IPS-NIHi11 (cell line): ENCODE measurements around the gene HPCAL4.

Source experiments
- DNase-seq: peaks from one replicate; pipeline ENCODE4 v3.0.0; 2012; ENCODE audit warnings: mixed read lengths, low spot score

Gene HPCAL4

DNA sequence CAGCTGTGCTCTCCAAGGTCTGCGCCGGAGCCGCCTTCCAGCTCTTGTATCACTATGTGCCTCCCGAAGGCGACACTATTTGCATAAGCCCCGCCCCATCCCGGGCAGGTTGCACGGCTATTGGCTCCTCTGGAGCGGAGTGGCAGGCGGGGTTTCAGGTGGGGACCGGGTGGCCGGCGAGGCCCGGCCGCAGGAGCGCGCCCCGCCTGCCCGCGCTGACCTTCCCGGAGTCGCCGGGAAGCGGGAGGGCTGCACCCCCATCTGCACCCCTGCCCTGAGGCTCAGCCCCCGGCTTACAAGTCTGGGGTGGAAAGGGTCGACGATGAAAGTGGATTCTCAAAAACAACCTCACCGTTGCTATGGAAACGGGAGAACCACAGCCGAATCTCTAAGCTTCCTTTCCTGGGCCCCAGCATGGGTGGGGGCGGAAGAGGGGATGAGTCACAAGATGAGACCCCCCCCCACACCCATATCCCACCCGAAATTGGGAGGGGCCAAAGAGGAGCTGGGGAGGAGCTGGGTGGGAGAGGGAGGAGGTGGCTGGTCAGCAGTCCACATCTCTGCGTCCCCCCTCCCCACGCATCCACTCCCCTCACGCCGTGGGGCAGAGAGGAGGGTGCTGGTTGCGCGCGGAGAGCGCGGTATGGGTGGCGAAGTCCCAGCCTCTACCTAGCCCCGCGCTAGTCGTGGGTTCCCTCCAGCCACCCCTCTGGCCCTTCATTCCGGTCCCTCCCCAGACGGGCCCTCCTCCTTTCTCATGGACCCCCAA, at the start of gene HPCAL4:
Gene HPCAL4, minus strand, starts transcription at position 51 of the 769 bp plus-strand sequence. CDS start 6,830 bp downstream, outside the sequence.
- peak; percentile 96 for DNase-seq

DNA sequence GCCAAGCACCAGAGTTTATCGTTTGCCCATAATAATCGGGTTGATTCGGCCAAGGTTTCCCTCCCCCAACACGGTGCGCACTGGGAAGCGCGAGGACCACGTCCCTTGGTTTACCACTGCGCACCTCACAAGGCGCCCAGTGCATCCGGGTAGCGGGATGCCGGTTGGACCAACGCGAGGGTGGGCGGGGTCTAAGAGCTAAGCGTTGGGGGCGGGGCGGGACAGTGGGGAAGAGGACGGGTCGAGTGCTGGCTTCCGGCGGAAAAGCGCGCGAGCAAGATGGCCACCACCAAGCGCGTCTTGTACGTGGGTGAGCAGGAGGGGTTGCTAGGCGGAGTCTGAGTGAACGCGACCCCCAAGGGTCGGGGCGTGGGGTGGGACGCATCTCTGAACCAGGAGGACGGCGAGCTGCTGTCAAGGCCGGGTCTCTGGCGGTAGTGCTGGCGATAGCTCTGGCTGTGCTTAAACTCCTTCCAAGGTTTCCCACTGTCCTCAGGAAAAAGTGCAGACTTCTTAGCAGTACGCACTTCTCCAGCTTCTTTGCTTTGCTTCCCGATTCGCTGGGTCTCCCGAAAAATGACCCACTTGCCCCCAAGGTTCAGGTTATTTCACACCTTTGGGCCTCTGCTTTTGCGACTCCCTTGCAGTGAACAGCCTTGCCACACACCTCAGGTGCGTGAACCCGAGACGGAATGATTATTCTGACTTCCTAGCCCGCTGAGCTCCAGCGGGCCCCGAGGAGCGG, 47.6 kb upstream of the HPCAL4 start, which contains the start of gene PPIE:
Gene PPIE, plus strand, starts transcription at position 261 of the 745 bp plus-strand sequence. Its CDS starts 19 bp downstream, at position 280.
- peak; percentile 96 for DNase-seq

DNA sequence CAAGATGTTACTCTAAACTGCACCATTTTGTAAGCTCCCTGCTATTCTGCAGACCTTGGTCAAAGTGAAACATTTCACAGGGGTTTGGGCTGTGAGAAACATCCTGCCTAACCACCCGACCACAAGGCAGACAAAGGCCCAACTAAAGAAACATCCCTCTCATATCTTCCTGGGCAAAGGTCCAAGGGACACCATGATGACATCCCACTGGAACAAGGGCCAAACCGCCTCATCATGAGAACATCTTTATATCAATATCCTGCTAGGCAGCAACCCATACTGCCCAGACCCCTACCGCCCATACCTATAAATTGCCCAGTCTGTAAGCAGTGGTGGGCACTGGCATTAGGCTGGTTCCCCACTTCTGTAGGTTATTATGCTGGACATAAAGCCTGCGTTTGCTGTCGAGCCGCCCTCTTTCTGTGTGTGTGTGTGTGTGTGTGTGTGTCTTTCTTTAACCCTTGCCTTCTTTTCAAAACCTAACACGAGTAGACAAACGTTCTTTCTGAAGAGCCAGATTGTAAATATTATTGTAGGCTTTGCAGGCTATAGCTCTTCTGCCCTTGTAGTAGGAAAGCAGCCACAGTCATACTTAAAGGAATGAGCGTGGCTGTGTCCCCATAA, 46.4 kb upstream of the HPCAL4 start:
- DNase-seq, result no peak

DNA sequence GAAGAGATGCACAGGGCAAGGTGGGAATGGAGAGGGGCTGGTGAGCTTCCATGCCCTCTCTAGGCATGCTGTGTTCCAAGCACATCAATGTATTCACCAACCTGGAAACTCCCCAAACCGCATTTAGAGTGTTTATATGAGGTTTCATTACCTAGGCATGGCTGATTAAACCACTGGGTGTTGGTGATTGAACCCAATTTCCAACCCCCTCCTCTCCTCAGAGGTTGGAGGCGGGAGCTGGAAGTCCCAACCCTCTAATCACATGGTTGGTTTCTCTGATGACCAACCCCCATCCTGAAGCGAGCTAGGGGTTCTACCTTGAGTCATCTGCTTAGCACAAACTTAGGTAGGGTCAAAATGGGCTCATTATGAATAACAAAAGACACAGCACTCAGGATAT, 44.5 kb upstream of the HPCAL4 start:
- DNase-seq, result no peak

DNA sequence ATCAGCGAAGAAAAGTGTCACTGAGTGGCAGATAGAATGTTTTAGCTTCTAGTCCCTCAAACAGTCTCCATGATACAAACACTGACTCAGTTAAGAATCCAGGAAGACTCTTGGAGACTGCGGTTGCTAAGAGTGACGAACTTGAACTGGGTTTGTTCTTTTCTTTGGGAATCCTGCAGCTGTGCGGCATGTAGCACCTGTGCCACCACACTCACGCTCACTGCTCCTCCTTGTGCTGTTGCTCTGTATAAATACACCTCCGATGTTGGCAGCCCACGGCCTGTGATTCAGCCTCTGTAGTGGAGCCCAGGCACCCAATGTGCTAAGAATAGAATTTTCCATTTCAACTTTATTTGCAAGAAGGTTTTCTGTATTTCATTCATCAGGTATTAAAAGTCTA, 41.9 kb upstream of the HPCAL4 start:
- no peak for DNase-seq

DNA sequence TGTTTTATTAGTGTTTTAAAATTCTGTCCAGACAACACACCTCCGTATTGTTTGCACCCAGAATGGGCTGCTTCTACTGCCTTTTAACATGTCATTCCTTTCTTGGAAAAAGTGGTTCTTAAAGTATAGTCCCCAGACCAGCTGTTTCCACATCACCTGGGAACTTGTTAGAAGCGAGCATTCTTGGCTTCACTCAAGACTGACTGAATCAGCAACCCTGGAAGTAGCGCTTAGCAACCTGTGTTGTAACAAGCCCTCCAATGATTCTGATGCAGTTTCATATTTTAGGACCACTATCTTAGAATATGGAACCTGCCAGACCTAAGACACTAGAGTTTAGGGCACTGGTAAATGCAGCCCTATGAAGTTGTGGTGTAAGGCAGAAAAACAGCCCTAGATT, 41.5 kb upstream of the HPCAL4 start:
- DNase-seq, result no peak

DNA sequence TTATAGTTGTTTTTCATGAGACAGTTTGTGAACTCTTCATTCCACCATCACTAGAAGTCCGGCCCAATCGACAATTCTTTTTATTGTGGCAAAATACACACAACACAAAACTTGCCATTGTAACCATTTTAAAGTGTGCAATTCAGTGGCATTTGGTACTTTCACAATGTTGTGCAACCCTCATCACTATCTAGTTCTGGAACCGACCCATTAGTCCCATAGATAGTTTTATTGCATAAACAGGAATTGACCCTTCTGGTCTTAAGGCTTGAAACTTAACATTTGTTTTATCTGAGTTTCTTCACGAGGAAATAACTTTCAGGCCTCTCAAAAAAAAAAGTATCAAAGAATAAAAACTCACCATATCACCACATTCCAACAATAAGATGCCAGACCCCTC, 38.6 kb upstream of the HPCAL4 start:
- no peak for DNase-seq

DNA sequence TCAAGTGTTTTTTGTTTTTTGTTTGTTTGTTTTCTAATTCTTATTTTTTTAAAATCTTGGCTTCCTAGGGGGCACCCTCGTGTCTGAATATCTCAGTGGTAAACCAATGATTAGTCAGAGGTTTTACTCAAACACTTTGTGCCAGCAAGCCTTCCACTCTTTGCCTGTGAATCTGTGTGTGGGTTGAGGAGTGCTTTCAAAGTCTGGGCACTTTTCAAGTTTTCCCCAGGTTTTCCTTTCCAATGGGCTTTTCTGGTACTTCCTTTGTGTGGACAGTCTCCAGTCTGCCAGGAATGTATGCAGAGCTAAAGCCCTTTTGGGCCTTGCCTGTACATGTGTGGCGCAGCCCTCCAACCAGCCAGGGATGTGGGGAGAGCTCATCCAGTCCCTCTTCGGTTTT, 37.8 kb upstream of the HPCAL4 start:
- DNase-seq, result no peak

DNA sequence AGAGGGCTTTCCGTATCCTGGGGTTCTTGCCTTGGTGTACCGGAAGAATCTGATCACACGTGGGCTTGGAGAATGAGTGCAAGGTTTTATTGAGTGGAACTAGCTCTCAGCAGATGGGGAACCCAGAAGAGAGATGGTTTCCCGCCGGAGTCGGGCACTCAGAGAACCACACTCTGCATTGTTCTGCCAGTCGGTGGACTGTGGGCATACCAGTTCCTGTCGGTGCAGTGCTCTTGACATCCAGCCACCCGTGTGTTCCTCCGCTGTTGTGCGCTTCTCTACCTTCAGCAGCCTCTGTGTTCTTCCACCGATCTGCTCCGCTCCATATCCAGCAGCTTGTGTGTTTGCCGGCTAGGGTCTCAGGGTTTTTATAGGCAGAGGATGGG, 36.7 kb upstream of the HPCAL4 start:
- DNase-seq, result no peak

DNA sequence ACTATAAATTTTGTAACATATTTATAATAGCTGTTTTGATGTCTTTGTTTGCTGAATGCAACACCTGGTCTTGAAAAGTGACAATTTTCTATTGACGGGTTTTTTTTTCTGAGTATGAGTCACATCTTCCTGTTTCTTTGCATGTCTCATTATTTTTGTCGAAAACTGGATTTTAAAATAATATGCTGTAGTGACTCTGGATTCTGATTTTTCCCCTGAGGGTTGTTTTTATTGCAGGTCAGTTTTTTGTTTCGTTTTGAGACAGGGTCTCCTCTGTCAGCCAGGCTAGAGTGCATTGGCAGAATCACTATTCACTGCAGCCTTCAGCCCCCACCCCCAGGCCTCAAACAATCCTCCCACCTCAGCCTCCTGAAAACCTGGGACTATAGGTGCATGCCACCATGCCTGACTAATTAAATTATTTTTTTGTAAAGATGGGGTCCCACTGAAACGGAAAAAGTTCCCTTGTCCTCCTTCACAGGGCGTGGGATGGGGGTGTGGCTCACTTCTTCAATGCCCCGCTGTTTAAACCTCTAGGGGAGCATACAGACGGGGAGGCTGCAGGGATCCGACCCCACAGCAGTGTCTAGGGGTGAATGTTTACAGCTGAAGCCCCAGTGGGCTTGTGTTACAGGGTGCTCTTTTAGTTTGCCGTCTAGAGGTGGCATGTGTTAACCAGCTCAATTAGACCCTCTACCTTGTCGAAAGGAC, 36.1 kb upstream of the HPCAL4 start:
- DNase-seq, result no peak

DNA sequence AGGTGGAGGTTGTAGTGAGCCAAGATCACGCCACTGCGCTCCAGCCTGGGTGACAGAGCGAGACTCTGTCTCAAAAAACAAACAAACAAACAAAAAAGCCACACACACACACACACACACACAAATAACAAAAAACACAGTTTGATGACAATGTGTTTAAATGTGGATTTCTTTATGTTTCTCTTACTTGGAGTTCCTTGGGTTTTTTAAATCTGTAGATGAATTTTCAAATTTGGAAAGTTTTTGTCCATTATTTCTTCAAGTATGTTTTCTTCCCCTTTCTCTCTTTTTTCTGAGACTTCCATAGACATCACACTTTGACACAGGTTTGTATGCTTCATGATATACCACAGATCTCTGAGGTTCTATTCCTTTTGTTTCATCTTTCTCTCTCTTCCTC, 35.4 kb upstream of the HPCAL4 start:
- DNase-seq, result no peak

DNA sequence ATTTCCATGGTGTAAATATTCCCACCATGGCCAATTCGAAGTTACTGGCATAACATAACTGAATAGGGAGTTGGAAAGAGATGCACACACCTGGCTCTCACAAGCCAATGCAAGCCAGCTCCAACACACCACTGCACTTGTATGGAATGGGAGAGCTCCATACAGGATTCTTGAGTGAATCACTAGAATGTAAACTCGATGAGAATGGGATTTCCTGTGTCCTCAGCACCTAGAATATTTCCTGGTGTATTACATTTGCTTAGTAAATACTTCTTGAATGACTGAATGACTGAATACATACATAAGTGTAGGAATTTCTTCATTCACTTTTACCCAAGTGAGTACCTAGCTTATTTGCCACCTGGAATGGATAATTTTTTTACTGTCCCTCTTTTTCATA, 31.3 kb upstream of the HPCAL4 start:
- no peak for DNase-seq

DNA sequence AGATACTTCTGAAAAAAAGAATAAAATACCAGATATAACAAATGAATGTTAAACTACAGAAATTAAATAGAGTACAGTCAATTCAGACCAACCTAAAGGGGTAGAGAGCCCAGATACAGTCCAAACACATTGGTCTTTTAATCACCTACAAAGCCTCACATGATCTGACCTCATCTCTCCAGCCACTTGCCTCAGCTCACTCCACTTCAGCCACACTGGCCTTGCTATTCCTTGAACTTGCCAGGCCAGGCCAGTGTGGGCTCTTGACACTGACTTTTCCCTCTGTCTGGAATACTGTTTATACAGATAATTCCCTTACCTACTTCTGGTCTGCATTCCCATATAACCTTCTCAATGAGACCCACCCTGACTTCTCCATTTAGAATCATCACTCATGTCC, 30.4 kb upstream of the HPCAL4 start:
- no peak for DNase-seq

DNA sequence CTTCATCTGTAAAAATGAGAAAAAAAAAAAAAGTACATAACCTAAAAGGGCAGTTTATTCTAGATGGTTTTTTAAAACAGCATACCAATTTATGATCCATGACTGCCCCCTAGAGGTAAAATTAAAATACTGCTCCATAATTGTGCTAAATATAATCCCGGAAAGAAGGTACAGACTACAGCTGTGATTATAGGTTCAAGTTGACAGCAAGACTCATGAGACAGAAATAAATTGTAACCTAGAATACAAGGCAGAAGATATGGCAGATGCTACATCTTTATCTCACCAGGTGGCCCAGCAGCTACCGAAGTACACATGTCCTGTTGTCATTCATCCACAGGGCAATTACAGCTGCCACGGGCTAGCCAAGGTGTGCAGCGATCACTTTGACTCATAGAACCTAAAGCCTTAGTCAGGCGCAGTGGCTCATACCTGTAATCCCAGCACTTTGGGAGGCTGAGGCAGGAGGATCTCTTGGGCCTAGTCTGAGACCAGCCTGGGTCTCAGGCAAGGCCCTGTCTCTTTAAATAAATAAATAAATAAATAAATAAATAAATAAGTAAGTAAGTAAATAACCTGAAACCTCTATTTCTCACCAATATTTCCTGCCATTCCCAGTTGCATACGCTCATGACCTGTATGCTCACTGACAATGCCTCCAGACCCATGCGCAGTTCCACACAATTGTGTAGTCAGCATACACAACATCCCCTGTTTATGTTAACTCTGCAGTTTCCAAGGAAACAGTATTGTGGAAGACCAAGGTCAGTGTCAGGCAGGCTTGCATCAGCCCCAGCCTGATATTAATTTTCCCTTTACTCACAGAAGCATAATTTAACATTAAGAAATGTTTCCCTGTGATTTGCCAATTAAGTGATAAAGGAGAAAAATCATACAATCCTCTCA, 29.1 kb upstream of the HPCAL4 start:
- peak; percentile 35 for DNase-seq

DNA sequence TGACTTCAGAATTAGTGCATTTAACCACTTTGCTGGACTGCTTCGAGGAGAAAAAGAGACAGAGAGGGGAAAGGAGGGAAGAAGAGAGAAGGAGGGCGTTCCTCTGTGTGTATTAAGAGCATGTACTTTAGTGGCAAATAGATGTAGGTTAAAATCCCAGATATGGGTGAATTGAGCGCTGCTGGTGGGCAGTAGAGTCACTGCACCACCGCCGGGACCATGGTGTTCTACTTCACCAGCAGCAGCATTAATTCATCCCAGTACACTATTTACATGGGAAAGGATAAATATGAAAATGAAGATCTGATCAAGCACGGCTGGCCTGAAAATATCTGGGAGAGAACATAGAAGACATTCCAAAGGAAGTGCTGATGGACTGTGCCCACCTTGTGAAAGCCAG, 26.6 kb upstream of the HPCAL4 start:
- DNase-seq, result no peak

DNA sequence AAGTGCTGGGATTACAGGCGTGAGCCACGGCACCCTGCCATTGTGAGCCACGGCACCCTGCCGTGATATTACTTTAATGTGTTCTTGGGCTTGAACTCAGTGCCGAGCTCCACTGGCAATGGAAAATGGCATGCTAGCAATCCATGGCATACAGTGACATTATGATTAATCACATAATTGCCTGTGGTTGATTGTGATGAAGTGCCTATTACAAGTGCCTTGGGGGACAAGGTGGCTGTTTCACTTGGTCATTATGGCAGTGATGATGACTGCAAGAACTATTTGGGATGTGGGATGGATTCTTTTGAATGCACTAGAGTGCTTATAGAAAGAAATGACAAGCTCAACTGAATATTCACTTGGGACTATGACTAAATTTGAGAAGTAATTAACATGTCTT, 22.3 kb upstream of the HPCAL4 start:
- no peak for DNase-seq

DNA sequence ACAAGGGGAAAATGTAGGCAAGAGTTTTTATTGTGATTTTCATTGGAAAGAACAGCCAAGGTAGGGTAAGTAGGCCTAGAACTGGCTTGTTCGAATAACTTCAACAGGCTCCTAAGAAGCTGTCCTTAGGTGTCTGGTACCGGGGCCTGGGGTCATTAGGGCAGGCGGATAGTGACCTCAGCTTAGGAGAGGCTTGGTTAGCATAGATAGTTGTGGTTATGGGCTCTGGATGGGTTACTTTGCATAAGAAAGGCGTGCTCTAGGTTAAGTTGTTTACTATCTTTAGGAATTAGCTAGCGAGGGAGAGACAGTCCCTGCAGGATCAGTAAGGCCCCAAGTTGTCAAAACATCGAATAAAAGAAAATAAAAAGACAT, 20.7 kb upstream of the HPCAL4 start:
- DNase-seq, result peak; percentile 54

DNA sequence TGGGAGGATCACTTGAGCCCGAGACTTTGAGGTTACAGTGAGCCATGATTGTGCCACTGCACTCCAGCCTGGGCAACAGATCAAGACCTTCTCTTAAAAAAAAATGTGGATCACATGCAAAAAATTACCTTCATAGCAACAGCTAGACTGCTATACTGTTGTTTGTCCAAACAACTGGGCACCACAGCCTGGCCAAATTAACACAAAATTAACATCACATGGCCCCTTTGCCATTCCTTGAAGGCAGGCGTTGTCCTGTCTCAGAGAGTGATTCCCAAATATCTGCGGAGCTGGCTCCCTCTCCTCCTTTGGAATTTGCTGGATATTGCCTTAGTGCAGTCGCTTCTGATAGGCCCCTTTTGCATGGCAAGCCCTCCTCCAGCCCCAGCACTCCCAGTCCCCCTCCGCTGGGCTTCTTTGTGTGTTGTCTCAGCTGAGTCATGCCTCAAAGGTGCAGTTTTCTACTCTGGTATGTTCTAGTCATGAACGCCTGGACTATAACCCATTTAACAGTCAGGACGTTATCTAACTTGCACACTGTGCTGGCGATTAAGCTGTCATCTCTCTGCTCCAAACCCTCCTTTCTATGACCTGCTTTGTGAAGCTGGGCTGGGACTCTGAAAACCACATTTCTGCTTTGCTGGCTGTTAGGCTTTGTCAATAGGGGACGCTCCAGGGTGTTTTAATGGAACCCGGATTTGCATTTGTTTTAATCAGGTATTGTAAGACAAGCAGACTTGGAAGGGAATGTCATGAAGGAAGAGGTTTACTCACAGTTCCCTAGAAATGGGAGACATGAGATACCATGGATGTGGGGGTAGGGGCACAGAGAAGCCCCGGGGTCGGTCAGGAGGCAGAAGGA, 20.1 kb upstream of the HPCAL4 start:
- DNase-seq, result no peak

DNA sequence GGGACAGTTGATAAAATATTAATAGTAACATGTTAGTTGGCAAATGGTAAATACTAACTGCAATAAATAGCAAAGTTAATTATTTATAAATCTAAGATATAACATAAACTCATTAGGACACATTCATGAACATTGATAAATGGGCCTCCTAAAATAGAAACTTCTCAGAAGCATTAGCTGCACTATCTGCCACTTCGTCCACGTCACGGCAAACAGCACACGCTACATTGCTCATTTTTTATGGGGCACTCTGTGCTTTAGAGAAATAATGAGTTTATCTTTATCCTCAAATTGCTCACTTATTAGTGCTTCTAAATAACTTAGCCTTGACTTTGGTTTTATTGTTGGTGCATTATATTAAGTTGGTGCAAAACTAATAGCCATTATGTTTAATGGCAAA, 16.3 kb upstream of the HPCAL4 start:
- DNase-seq, result no peak

DNA sequence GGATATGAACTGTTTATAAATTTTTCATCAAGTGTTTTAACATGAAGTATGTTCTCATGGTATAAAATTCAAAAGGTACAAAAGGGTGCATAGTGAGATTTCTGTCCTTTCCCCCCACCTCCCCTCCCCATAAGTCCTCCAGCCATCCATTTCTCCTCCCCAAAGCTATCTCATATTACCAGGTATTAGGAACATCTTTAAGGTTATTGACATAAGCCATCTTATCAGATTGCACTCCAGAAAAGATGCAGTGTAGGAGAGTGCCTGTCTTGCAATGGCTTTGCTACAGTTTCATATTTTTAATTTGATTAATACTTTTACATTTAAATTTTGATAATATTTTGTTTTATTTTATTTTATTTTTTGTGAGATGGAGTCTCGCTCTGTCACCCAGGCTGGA, 13.5 kb upstream of the HPCAL4 start:
- no peak for DNase-seq
